Small intestine (tissue), 7 donors: Measurements from ENCODE around the gene SGF29. TPM values are rescaled to one million over a fixed set of nuclear protein-coding genes. Genes with fewer than 3 reads are reported as not detected.
"Not testable (repeated sequence)": the region's sequence is repeated elsewhere in the genome, so short reads cannot be mapped to it uniquely, and the experiment has no call there.

Experiments
- DNase-seq, 2 donors: peaks; one replicate each; pipeline versions ENCODE4 v3.0.0 to v3.0.0-alpha.2; 2013
- FAIRE-seq: peaks from 2 replicates; lab custom pipeline; 2012; peaks lifted over from hg19 to GRCh38; lab: Jason Lieb, UNC
- H3K27ac ChIP-seq, 3 donors: one replicate each; pipeline ENCODE4 v1.5.1; 2013; ENCODE audit warnings: low read length in 2 of 3, mild to moderate bottlenecking in 2 of 3, control low read depth in 1 of 3, inconsistent platforms in 1 of 3, low read depth in 1 of 3, moderate library complexity in 1 of 3
- H3K27me3 ChIP-seq, 3 donors: one replicate each; pipeline ENCODE4 v1.6.1; 2013; ENCODE audit warnings: low read length in 3 of 3, inconsistent platforms in 1 of 3; ENCODE audit not compliant: control insufficient read depth in 3 of 3, insufficient read depth in 3 of 3
- H3K36me3 ChIP-seq, 3 donors: one replicate each; pipeline ENCODE4 v1.6.1; 2013; ENCODE audit warnings: low read length in 3 of 3, inconsistent platforms in 1 of 3, low read depth in 1 of 3, mild to moderate bottlenecking in 1 of 3, moderate library complexity in 1 of 3; ENCODE audit not compliant: control insufficient read depth in 3 of 3, insufficient read depth in 2 of 3
- H3K4me1 ChIP-seq, 3 donors: one replicate each; pipeline ENCODE4 v1.6.1; 2013; ENCODE audit warnings: low read length in 2 of 3, inconsistent platforms in 1 of 3, low read depth in 1 of 3, mild to moderate bottlenecking in 1 of 3, moderate library complexity in 1 of 3; ENCODE audit not compliant: control insufficient read depth in 3 of 3, insufficient read depth in 2 of 3
- H3K4me3 ChIP-seq, 3 donors: one replicate each; pipeline ENCODE4 v1.5.1; 2013; ENCODE audit warnings: low read length in 3 of 3, control low read depth in 1 of 3, inconsistent platforms in 1 of 3, low read depth in 1 of 3, mild to moderate bottlenecking in 1 of 3, moderate library complexity in 1 of 3
- H3K9me3 ChIP-seq, 2 donors: one replicate each; pipeline ENCODE4 v1.6.1; 2013; ENCODE audit warnings: low read depth in 1 of 2, low read length in 1 of 2; ENCODE audit not compliant: control insufficient read depth in 2 of 2, insufficient read depth in 1 of 2
- WGBS, 3 donors: extraction: QIAGEN DNeasy Blood & Tissue Kit; methylation state at CpG; one replicate each; pipeline ENCODE4 v1.1.7; 2013; 5-methylcytosine and 5-hydroxymethylcytosine counted together
- polyA plus RNA-seq, 4 donors: library from polyadenylated mRNA; stranded (reverse) in 3 of 4; unstranded in 1 of 4; fragments of 200-250 nt in 3 of 4; fragments of 120-200 nt in 1 of 4; gene quantifications; one replicate each; pipeline versions ENCODE4 v1.2.1 to v1.2.3, GENCODE V29; 2013
- donor health status: healthy with polysubstance abuse.
- donor health status: control.
- donor health status: control.
- donor health status: Bipolar disorder and iron deficiency.
- donor health status: healthy.

SGF29 gene
- polyA plus RNA-seq, 4 donors, result 18.1 to 46.3 (median 34.1) TPM

DNA sequence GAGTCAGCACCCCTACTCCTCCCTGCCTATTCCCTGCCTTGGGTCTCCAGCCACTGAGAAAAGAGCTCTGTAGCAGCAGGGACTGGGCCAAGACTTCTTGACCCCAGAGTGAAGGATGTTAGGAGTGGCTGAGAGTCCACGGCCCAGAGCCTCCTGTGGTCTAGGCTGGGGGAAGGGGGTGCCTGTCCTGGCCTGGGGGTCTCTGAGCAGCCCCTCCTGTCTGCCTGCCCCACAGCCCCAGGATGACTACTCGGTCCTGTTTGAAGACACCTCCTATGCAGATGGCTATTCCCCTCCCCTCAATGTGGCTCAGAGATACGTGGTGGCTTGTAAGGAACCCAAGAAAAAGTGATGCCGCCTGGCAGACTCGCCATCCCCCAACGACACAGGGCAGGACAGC lies 37.6 kb downstream of the SGF29 start:
- FAIRE-seq (no peak), DNase-seq (no peak)
- peaks cover 0 to 11% (median 0%) of the 10 kb centered on the region in 3 donors for H3K4me1 ChIP-seq
- no peak overlapping the region for H3K27ac ChIP-seq
- peaks cover 10 to 71% (median 11%) of the 10 kb centered on the region in 3 donors for H3K36me3 ChIP-seq
- H3K4me3 ChIP-seq, result no peak overlapping the region
- 86 to 93% (median 93%) methylated on average over 6 of the region's 6 CpGs for WGBS, 3 donors
- H3K9me3 ChIP-seq, result no peaks in the 10 kb centered on the region
- no peaks in the 10 kb centered on the region for H3K27me3 ChIP-seq

DNA sequence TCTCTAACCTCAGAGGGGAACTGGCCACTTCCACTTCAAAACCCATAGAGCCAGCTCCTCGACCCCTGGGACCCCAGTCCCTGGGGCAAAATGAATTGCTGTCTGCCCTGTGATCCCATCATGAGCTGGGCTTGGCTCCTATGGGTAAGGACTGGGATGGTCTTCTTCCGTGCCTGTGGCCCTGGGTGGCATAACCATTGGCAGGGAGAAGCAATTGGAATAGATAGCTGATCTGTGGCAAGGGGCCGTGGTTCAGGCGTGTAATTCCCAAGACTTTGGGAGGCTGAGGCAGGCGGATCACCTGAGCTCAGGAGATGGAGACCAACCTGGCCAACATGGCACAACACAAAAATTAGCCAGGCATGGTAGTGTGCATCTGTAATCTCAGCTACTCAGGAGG lies 38.8 kb downstream of the SGF29 start:
- Histone ChIP-seq H3K27me3 (no peaks in the 10 kb centered on the region), H3K9me3 (no peaks in the 10 kb centered on the region), H3K36me3 (peaks cover 7 to 66% (median 11%) of the 10 kb centered on the region in 3 donors), H3K4me3 (no peak overlapping the region), H3K4me1 (peaks cover 0 to 20% (median 0%) of the 10 kb centered on the region in 3 donors), H3K27ac (no peak overlapping the region)
- FAIRE-seq (no peak), DNase-seq (no peak)
- 85 to 93% (median 92%) methylated on average over 5 of the region's 5 CpGs for WGBS, 3 donors

DNA sequence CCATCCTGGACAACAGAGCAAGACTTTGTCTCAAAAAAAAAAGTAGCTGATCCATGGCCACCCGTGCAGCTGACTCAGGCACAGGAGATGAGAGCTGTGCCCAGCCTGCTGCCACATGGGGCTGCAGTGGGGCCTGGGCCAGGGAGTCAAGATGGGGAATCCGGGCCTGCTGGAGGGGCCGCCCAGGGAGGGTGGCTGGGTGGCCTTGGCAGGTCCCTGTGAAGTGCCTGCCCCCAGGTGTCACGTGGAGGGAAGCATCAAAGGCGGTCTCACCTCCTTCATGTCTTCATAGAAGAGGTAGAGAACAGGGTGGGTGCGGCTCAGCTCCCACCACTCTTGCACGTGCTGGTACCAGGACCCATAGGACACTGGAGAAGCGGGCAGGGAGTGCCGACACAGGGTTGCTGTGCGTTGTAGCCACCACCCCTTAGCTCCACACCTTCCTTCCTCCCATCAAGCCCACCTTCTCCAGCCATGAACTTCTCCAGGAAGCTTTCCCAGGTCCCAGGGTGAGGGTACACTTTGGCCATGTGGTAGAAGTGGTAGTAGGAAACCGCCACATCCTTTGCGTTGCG lies 39.3 kb downstream of the SGF29 start:
- FAIRE-seq, result no peak
- 89 to 94% (median 92%) methylated on average over 12 to 13 of the region's 13 CpGs for WGBS, 3 donors

DNA sequence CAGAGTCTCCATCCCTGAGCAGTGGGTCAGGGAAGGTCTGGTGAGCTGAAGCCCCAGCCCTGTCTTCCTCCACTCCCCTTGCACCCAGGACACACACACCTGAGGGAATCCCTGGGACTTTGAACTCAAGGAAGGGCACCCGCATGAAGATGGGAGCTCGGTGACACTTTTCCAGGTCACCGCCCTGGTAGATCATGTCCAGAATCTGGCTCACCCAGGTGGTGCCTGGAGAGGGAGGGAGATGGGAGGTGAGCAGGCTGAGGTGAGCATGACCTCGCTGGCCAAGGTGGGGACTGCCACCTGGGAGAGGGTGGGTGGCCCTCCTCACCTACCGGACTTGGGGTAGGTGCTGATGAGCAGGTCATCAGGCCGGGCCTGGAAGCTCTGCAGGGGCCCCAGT lies 41.7 kb downstream of the SGF29 start:
- not testable (repeated sequence) for H3K27ac ChIP-seq, FAIRE-seq, H3K27me3 ChIP-seq, H3K9me3 ChIP-seq
- H3K4me3 ChIP-seq, result peak overlapping the region in 1 of 3 donors; percentile 16
- peak in 1 of 2 donors; percentile 51 for DNase-seq
- peaks cover 3 to 41% (median 4%) of the 10 kb centered on the region in 3 donors for H3K36me3 ChIP-seq
- H3K4me1 ChIP-seq, result peaks cover 0 to 28% (median 2%) of the 10 kb centered on the region in 3 donors
- 65 to 78% (median 69%) methylated on average over 4 to 6 of the region's 6 CpGs for WGBS, 3 donors

More for the DNA sequence above, 39.3 kb downstream of the SGF29 start:
- Histone ChIP-seq H3K27ac (no peak overlapping the region), H3K4me1 (peaks cover 0 to 22% (median 2%) of the 10 kb centered on the region in 3 donors), H3K27me3 (no peaks in the 10 kb centered on the region), H3K36me3 (peaks cover 6 to 61% (median 11%) of the 10 kb centered on the region in 3 donors), H3K4me3 (no peak overlapping the region), H3K9me3 (no peaks in the 10 kb centered on the region)
- DNase-seq, result no peak

DNA sequence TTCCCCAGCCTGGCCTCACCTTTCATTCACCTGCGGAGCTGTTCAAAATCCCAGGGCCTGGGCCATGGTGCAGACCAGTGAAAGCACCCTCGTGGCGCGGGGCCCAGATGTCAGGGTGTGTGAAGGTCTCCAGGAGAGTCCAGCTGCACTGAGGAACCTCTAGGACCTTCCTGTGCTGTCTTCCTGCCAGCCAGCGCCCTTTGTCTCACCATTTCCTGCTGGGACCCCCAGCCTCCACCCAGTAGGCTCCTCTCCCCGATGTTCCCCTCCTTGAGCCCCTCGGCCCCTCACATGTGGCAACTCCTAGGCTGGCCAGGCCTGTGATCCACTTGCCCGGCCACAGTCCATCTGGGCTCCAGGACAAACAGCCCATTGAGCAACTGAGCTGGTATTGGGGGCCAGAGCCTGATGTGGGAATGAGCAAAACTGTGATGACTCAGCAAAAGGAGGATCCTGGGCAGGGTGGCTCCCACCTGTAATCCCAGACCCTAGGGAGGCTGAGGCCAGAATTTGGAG lies 42.5 kb downstream of the SGF29 start:
- Histone ChIP-seq H3K4me3 (peak overlapping the region in 2 of 3 donors; percentile 39 to 51), H3K27me3 (no peaks in the 10 kb centered on the region), H3K36me3 (peaks cover under 1 to 34% (median 2%) of the 10 kb centered on the region in 3 donors), H3K4me1 (peaks cover 0 to 28% (median 2%) of the 10 kb centered on the region in 3 donors), H3K9me3 (no peaks in the 10 kb centered on the region), H3K27ac (peak overlapping the region in 2 of 3 donors; percentile 57 to 85)
- FAIRE-seq (no peak), DNase-seq (peak in 1 of 2 donors; percentile 25)
- WGBS, 3 donors, result 42 to 72% (median 64%) methylated on average over 8 of the region's 8 CpGs

DNA sequence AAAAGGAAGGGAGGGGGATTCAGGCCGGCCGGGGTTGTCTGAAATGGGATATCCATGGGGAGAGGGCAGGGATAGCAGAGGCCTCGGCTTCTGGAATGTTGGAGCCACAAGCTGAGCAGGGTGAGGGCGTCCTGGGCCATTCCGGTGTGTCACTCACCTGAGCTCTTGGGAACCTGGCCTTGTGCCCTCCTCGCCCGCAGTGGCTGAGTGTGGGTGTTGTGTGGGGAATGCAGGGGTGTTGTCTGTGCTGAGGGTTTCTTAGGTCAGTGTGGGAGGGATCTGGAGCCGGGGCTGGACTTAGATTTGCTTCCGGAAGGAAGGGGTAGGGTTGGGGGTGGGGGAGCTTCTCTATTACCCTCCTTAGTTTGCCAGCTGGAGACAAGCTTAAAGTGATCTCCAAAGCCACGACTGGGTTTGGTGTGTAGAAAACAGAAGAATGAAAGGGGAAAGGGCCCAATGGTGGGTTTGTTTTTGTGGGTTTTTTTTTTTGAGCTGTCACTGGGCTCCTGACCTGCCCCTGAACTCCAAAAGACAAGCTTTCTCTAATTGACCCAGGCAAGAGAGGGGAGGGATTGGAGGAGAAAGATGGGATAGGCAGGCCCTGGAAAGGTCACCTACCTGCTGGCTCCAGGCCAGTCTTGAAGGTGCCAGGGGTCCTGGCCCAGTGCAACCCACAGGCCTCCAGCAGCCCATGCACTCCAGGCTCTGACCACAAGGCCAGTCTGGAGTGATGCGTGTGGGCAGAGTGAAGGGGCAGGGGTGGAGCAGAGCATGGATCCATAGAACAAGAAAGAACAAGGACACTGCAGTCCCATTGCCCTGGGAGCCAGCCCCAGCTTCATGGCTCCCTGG lies 43.3 kb downstream of the SGF29 start, which contains the start of gene SULT1A2:
TSS of gene SULT1A2 (minus strand) at position 211 of the 852 bp plus-strand sequence. CDS start 1,120 bp downstream, outside the sequence.
- Histone ChIP-seq H3K4me1 (peaks cover 0 to 28% (median 2%) of the 10 kb centered on the region in 3 donors), H3K9me3 (no peaks in the 10 kb centered on the region), H3K36me3 (peaks cover 0 to 25% (median 0%) of the 10 kb centered on the region in 3 donors), H3K27ac (peak within 1 kb of the TSS; percentile 71 to 85 (median 83)), H3K4me3 (peak within 1 kb of the TSS in 2 of 3 donors; percentile 39 to 51), H3K27me3 (no peaks in the 10 kb centered on the region)
- DNase-seq, result peak; percentile 88 to 95
- no peak for FAIRE-seq
- WGBS, 3 donors, result 15 to 33% (median 29%) methylated on average over 11 of the region's 11 CpGs

DNA sequence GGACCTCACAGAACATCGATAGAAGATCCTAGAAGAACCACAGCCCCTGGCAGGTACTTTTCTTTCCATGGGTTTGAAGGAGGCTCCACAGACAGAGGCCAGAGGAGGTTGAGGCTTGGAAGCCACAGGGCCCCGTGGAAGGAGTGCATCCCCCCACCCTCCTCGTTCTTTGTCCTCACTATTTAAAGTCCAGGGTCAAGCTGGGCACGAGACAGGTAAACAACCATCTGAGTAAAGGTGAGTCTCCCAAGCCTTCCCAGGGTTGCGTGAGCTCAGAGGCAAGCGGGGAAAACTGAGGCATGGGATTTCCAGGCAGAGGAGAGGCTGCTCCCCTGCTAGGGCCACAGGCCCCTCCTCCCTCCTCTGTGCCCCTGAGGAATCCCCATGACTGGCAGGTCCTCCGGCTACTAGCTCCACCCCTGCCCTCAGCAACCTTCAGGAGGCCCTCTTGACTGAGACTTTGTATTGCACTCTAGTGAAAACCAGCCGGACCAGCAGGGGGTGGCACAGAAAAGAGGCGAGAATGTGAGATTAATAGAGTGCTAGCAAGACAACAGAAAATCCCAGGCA lies 44.1 kb downstream of the SGF29 start:
- Histone ChIP-seq H3K4me1 (peaks cover 0 to 31% (median 2%) of the 10 kb centered on the region in 3 donors), H3K9me3 (no peaks in the 10 kb centered on the region), H3K27me3 (no peaks in the 10 kb centered on the region), H3K27ac (peak overlapping the region; percentile 71 to 83 (median 72)), H3K4me3 (no peak overlapping the region), H3K36me3 (peaks cover 0 to 18% (median 0%) of the 10 kb centered on the region in 3 donors)
- WGBS, 3 donors, result 37 to 63% (median 37%) methylated on average over 9 of the region's 9 CpGs
- FAIRE-seq, result no peak
- DNase-seq, result peak; percentile 61 to 84
